ENCODE results near the gene DSCAML1.
"Not testable (repeated sequence)": the region's sequence is repeated elsewhere in the genome, so short reads cannot be mapped to it uniquely, and the experiment has no call there.

DSCAML1 gene

GRCh38 chr11:117410238-117410637, 386.8 kb downstream of the DSCAML1 start:
- in situ Hi-C loops (cut with MboI; ENCODE audit: low pct_unique_long_range_greater_than_20kb, low sequenced_read_pairs, unreplicated experiment): no loop called here
- no peak for DNase-seq (ENCODE audit: low spot score)
- no peak for TF ChIP-seq CTCF (IDR thresholded peaks at IDR 0.05; ENCODE audit: extremely low read depth, insufficient read depth, missing control alignments)

- no peak for DNase-seq (ENCODE audit: low spot score)
- in situ Hi-C loops (cut with MboI; ENCODE audit: low pct_unique_long_range_greater_than_20kb, low sequenced_read_pairs, unreplicated experiment): no loop called here
- no peak for TF ChIP-seq CTCF (IDR thresholded peaks at IDR 0.05; ENCODE audit: extremely low read depth, insufficient read depth, missing control alignments)
Observed at GRCh38 chr11:117409511-117409910, 387.5 kb downstream of the DSCAML1 start.

- no peak for DNase-seq (ENCODE audit: low spot score)
- no peak for TF ChIP-seq CTCF (IDR thresholded peaks at IDR 0.05; ENCODE audit: extremely low read depth, insufficient read depth, missing control alignments)
- in situ Hi-C loops (cut with MboI; ENCODE audit: low pct_unique_long_range_greater_than_20kb, low sequenced_read_pairs, unreplicated experiment): no loop called here
Observed at GRCh38 chr11:117408356-117408755, 388.7 kb downstream of the DSCAML1 start.

GRCh38 chr11:117407016-117407415, 390.0 kb downstream of the DSCAML1 start:
- in situ Hi-C loops (cut with MboI; ENCODE audit: low pct_unique_long_range_greater_than_20kb, low sequenced_read_pairs, unreplicated experiment): no loop called here
- DNase-seq (ENCODE audit: low spot score): no peak
- no peak for TF ChIP-seq CTCF (IDR thresholded peaks at IDR 0.05; ENCODE audit: extremely low read depth, insufficient read depth, missing control alignments)

- DNase-seq (ENCODE audit: low spot score); in situ Hi-C loops (cut with MboI; ENCODE audit: low pct_unique_long_range_greater_than_20kb, low sequenced_read_pairs, unreplicated experiment): not testable (repeated sequence)
Observed at GRCh38 chr11:117405898-117406297, 391.1 kb downstream of the DSCAML1 start.

GRCh38 chr11:117399100-117399840, 397.7 kb downstream of the DSCAML1 start:
- DNase-seq (ENCODE audit: low spot score); in situ Hi-C loops (cut with MboI; ENCODE audit: low pct_unique_long_range_greater_than_20kb, low sequenced_read_pairs, unreplicated experiment): not testable (repeated sequence)

- DNase-seq (ENCODE audit: low spot score); in situ Hi-C loops (cut with MboI; ENCODE audit: low pct_unique_long_range_greater_than_20kb, low sequenced_read_pairs, unreplicated experiment): not testable (repeated sequence)
Observed at GRCh38 chr11:117398618-117399017, 398.4 kb downstream of the DSCAML1 start.

- no peak for DNase-seq (ENCODE audit: low spot score)
- TF ChIP-seq CTCF (IDR thresholded peaks at IDR 0.05; ENCODE audit: extremely low read depth, insufficient read depth, missing control alignments): no peak
- in situ Hi-C loops (cut with MboI; ENCODE audit: low pct_unique_long_range_greater_than_20kb, low sequenced_read_pairs, unreplicated experiment): no loop called here
Observed at GRCh38 chr11:117396970-117397369, 400.0 kb downstream of the DSCAML1 start.
